Amniotic stem cell (primary cell): ENCODE results near the gene NDUFA8.

Experiments
- DNase-seq: peaks from one replicate; lab custom pipeline; 2025; lab: John Stamatoyannopoulos, UW

The NDUFA8 gene

DNA sequence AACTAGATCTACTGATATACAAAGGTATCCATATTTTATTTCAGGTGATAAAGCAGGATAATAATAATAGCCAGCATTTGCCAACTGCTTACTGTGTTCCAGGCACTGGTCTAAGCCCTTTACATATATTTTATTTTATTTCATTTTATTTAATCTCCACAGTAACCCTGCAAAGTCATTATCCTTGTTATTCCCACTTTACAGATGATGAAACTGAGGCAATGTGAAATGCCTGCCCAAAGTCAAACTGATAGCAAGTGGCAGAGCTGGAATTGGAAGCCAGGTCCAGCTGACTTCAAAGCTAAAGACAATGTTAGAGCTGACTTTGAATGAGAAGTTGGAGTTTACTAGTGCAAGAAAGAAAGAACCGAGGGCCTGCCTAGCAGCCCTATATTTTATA, 25.0 kb upstream of the NDUFA8 start:
- DNase-seq: no peak

DNA sequence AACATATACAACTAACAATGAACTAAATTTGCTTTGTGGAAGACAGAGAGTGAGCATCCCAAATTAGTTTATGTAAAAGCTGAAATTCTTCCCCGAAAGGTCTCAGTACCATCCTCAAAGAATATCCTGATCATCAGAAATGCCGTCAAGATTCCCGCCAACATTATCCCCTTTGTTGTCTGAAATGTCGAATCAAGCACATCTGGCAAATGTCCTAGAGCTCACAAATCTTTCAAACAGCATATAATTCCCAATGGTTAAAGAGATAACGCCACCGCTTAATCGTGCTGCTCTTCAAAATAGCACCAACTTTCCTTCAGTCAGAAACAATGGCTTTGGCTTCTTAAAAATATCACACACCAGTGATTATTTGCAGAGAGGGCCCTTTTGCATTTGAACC, 23.9 kb upstream of the NDUFA8 start:
- DNase-seq: no peak

DNA sequence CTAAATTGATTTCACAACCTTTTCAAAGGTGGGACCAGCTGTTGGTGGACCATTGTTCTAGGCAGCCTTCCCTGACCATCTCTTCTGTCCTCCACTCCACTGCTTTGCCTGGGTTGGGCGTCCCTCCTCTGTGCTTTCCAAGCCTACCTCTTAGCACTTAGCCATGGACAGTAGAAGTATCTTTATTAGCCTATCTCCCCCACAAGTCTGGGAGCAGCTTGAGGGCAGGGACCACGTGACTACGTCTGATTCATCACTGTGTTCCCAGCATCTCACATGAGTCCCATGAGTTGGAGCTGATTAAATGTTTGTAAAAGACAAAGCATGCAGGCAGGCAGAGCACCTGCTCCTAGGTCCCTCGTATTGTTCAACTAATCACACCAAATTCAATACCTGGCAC, 21.1 kb upstream of the NDUFA8 start:
- DNase-seq: no peak

DNA sequence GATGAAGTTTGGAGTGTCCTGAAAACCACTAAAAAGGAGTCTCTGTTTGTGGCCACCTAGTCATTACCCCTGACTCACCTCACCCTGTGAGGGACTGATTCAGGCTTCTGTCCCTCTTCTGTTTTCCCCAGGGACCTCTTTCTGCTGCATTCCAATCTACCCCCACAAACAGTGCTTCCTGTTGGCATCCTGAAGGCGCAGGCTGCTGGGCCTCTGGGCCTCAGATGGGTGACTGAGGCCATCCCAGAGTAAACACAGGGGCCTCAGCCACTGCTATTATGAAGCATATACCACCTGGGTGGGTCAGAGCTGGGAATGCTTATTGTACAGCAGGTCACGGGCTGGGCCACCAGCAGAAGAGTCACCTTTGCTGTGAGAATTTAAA, 20.1 kb upstream of the NDUFA8 start:
- no peak for DNase-seq

DNA sequence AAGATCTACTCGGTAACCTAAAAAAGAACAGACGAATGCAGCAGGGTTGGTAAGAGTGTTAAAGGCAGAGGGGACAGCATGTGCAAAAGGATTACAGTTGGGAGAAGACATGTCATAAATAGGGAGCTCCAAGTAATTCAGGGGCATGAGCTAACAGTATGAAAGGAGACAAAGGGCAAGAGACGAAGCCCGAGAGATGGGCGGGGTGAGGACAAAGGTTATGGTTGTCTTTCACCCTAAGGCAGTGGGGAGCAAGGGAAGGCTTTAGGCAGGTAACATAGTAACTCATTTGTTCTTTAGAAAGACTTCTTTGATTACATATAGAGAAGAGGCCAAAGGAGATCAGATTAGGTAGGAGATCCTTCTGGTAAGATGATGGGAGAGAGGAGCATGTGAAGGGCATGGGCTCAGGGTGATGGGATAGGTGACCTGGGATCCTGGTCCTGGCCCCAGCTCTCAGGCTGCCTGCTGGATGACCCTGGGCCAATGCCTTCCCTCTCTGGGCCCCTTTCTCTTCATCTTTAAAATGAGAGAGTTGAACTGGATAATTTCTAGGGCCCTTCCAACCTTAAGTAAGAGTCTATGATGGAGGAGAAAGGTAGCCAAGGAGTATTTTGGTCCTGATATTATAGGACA, 19.6 kb upstream of the NDUFA8 start:
- no peak for DNase-seq

DNA sequence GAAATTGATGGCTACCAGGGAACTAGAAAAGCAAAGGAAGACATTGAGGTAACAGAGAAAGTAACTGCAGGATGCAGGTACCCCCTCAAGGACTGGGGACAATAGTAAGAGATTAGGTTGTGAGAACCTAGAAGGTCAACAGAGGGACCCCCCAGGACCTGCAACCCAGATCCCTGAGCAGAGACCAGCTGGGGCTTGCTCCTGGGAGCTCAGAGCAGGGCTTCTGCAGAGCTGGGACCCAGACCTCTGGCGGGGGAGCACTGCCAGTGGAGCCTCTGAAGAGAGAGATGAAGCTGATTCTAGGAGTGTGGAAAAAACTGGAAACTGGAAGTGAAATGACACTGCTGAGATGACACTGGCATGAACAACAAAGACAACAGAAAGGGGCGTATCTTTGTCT, 17.3 kb upstream of the NDUFA8 start:
- DNase-seq: no peak

DNA sequence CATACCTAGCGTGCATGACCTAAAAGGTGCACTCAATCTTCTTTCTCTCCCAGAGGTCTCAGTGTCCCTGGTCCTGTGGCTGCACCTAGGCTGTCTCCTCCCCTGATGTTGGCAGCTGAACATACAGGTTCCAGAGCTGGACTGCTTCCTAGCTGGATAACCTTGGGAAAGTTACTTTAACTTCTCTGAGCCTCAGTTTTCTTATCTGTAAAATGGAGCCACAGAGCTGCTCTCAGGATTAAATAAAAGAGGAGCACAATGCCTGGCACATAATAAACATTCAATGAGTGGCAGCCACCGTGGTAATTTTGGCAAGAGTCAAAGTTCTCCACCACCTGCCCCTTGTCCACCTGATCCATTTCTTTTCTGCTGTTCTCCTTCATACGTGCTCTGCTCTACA, 14.1 kb upstream of the NDUFA8 start:
- no peak for DNase-seq

DNA sequence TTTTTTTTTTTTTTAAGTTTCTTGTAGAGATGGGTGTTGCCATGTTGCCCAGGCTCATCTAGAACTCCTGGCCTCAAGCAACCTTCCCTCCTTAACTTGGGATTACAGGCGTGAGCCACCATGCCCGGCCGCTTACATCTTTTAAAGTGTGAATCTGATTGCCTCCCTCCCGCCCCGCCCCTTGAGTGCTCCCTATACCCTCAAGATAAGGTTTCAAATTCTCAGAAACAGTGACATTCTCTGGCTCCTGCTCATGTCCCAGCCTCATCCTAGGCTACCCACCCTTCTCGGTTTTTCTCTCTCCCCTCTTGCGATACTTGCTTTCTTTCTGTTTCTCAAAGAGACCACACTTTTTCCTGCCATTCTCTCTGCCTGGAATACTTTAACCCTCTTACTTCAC, 12.6 kb upstream of the NDUFA8 start:
- DNase-seq: no peak

DNA sequence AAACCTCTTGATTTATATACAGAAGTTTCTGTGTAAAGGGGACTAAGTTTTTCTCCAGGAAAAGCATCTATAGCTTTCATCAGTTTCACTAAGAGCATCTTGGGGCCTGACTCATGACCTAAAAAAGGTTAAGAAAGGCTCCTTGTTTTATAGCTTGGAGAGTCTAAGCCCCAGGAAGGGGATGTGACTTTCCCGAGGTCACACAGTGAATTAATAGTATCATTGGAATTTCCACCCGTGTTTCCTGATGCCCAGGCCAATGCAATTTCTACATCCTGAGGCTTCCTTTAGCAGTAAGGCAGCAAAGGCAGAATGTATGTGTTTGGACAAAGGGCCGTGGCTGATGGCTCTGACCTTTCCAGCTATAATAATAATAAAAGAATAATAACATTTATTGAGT, 8.8 kb upstream of the NDUFA8 start:
- no peak for DNase-seq

DNA sequence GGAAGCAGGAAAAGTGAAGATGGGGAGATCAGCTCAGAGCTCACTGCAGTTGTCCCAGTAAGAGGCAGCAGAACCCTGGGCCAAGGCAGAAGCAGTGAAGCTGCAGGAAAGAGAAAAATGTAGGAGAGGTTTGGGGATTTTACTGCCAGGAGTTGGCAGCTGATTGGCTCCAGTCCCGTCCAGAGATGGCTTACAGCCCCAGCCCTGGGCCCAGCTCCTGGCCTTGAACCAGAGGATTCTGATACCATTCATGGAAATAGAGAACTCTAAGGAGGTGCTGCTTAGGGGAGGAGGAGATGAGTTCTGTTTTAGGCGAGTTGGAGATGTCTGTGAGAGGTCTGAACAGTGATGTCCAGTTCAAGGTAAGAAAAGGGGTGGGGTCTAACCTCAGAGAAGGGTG, 4.7 kb upstream of the NDUFA8 start:
- DNase-seq: no peak

DNA sequence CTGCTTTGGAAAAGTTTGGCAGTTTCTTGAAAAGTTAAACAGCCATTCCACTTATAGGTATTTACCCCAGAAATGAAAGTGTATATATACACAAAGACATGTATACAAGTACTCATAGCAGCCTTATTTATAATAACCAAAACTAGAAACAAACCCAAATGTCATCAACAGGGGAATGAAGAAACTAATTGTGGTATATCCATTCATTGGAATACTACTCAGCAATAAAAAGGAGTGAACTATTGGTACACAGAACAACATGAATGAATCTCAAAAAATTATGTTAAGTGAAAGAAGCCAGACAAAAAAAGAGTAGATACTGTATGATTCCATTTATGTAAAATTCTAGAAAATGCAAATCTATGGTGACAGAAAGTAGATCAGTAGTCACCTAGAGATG, 2.8 kb upstream of the NDUFA8 start:
- no peak for DNase-seq

DNA sequence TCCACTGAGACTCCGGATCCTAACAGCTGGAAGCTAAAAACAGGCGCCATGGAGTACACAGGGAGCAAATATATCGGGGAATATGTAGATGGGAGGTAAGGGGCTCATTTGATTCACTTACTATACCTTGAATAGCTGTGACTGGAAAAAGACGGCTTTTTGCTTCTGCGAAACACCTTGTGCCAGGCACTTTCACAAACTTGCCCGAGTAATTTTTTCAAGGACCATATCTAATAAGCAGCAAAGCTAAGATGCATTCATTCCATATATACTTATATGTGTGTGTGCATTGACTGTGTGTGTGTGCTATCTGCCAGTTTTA, 307 bp upstream of the NDUFA8 start:
- no peak for DNase-seq

DNA sequence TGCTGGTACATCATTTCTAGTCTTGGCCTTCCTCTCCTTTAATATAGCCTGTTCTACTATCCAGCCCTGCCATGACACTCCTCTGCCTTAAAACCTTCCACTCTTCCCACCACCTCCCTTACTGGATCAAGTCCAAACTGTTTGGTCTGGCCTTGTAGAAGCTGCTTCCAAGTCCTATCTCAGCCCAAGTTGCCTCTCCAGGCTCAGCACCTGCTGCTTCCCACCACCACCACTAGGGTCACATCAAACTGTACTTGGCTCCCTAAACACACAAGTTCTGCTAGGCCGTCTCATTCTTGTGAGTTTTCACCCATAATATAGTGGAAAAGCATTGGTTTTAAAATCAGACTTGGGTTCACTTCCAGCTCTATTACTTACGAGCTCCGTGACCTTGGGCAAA, 1.4 kb downstream of the NDUFA8 start:
- DNase-seq: no peak

DNA sequence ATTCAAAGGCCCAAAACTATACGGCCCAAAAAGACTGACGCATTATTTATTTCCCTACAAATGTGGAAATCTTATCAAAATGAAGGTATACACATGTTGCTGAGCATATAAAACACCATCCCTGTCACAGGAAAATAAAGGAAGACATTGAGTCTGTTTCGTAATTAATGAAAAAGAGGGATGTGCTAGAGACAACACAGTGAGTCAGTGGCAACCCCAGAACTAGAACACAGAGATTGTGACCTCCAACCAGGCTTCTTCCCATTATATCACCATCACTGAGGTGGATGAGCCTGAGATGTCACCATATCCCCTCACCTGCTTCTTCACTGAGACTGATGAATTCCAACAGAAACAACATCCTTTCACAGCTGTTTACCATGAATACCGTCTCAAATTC, 3.8 kb downstream of the NDUFA8 start:
- DNase-seq: no peak

DNA sequence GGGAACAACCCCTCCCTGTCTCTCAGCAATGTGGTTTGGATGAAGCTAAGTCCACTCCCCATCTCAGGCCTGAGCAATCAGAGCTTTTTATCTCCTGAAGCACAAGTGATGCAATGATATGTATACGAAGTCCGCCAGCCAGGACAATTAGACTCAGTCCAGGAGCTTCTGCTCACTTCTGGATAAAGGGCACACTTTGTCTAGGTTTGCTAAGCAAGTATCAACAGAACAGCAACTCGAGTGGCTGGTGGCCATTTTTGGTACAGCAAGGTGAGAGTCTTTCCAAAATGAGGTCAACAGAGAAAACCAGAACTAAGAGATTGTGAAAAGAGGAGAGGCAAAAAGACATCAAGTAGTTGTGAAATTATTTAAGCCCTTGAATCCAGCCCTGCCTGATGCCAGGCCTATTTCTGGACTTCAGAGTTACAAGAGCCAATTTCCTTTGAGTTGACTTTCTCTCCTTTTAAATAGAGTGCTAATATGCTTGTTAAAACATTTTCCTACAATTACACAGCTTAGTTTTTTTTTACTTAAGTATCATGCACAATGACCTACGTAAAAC, 8.2 kb downstream of the NDUFA8 start:
- no peak for DNase-seq

DNA sequence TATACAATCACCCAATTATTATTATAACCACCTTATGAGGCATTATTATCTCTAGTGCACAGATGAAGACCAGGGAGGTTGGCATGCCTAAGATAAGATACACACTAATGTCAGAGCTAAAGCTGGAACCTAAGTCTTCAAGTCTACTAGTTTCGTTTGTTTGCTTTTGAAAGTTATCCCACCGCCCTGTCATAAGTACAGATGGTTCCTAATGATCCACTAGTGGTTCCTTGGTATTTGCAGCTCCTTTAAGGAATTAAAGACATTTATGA, 14.1 kb downstream of the NDUFA8 start:
- no peak for DNase-seq

DNA sequence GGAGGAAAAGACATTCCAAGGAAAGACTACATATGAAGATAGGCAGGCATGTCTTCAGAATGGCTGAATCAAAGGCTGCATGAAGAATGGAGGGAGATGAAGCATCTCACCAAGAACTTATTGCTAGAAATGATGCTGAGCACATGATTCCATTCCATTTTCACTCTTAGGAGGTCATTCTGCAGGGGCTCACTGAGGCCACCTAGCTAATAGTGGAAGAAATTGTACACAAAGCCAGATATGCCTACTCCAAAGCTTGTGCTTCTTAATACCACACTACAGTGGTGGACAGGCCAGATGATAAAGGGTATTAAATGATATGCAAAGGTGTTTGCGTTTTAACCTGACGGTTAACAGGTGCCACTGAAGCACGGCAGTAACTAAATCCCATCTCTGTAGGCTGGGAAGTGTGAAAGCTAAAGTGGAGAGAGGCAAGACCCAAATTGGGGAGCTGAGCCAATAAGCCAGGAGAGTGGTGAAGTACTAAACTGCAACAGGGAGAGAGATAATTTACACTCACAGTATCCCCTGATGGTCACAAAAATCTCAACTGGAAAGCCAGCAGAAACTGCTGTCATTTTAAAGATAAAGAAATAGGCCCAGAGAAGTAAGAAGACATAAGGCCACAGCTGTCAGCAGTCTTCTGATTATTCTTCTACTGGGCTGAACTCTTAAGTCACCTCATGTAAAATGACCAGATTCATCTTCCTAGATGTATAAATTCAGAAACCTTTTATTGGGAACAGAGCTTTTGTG, 14.6 kb downstream of the NDUFA8 start:
- DNase-seq: no peak

DNA sequence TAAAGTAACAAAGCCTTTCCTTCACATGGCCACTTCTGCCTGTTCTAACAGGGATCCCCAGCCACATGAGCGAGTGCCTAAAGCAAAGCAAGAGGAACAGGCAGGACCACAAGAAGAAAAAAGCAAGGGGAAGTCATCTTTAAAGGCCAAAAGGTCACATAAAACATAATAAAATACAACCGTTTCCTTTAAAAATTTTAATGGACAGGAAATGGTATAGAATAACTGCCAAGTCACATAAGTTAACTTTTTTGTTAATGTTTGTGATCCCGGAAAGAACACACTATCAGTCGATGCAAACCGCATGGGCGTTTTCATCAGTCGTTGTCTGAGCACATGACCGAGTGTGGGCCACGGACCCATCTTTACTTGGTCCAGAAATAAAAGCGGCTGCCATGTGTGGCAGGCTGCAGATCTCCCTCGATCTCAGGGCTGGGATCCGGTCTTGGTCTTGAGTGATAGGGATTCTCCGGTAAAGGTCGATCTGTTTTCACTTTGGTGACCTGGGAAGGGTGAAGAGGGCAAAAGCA, 15.6 kb downstream of the NDUFA8 start:
- no peak for DNase-seq

DNA sequence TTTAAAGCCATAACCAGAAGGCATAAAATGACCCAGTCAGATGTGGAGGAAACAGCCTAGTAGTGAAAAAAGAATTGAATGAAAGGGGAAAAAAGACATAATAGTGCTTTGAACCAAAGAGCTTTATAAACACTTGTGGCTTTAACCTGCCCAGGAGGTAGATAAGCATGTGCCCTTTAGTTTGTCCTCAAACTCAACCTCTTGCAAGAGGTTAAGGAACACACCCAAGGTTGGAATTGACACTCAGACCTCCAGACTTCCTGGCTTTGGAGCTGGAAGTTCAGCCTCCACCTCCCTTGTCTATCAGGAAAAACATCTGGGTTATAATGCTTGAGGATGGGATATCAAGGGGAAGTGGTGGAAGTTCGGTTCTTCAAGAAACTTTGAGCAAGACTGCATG, 16.3 kb downstream of the NDUFA8 start:
- no peak for DNase-seq

DNA sequence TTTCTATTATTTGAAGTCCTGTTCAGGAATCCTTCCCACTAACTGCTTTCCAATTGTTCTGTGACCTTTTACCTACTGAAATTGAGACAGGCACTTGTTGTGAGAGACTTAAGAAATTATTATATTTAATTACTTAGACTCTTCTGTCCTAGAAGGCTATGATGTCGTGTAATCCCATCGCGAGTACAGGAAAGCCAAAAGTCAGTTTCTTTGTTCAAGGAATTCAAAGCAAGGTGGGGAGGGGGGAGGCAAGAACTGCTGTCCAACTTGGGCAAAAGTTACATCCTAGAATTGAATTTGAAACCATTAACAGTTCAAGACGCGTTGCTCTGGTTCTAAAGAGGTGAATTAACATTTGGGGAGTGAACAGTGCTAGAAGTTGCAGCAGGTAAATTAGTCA, 17.9 kb downstream of the NDUFA8 start:
- no peak for DNase-seq

DNA sequence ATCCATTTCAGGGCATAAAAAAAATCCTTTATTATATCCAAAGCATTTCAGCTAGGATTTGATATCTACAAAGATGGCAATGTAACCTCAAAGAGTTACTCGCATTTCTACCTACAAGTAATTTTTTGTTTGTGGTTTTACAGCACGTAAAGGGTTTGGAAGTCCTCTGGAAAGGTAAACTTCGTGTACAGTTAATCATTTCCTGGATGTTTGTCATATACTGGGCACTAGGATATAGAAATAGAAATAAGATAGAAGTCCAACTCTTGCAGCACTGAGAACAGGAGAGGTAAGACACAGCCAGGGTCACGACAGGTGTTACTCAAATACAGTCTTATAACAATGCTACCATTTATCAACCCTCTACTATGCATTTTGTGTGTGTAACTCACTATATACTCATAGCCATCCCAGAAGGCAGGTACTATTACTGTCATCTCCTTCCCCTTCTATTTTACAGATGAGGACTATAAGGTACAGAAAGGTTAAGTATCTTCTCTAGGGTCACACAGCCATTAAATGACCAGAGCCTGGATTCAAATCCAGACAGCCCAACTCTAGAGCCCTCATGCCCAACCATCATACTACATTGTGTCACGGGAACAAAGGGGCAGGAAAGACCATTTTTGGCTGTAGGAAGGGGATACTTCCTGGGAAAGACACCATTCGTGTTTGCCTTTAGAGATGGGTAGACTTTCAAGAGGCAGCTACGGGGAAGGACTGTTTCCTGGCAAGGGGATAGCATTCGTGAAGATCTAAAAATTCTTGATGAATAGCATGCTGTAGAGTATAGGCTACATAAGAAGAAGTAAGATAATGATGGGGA, 19.0 kb downstream of the NDUFA8 start:
- no peak for DNase-seq

DNA sequence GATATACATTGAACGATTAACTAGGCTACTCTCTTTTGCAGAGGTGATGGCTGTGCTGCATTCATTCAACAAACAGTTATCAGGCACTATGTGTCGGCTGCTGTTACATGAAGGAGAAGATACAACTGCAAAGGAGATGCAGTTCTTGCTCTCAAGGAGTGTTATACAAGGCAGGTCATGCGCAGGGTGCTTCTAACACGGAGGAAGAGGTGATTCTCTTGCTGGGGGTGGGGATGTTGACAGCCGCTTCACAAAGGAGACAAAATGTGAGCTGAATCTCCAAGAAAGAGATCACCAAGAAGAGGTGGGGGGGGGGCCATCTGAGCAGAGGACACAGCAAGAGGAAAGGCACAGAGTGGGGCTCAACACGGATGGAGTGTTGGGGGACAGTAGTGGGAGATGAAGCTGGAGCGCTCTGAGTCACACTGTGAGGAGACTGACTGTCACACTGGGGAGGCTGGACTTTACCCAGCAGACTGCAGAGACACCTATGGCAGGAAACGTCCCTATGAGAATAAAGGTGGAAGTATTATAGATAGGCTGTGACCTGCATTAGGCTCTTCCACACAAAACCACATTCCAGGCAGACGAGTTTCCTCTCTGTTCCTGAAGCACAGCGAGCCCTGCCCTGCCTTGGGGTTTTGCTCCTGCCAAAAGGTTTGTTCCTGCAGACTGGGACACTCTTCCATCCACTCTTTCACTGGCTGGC, 20.9 kb downstream of the NDUFA8 start:
- DNase-seq: no peak

DNA sequence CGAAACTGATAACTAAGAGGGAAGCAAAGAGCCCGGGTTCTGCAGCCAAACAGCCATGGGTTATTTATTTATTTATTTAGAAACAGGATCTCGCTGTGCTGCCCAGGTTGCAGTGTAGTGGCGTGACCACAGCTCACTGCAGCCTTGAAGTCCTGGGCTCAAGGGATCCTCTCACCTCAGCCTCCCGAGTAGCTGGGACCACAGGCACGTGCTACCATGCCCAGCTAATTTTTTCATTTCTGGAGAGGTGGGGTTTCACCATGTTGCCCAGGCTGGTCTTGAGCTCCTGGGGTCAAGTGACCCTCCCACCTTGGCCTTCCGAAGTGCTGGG, 24.1 kb downstream of the NDUFA8 start:
- no peak for DNase-seq
